Measurements from ENCODE around the gene NID1.
"Not testable (repeated sequence)": the region's sequence is repeated elsewhere in the genome, so short reads cannot be mapped to it uniquely, and the experiment has no call there.

Gene NID1

DNA sequence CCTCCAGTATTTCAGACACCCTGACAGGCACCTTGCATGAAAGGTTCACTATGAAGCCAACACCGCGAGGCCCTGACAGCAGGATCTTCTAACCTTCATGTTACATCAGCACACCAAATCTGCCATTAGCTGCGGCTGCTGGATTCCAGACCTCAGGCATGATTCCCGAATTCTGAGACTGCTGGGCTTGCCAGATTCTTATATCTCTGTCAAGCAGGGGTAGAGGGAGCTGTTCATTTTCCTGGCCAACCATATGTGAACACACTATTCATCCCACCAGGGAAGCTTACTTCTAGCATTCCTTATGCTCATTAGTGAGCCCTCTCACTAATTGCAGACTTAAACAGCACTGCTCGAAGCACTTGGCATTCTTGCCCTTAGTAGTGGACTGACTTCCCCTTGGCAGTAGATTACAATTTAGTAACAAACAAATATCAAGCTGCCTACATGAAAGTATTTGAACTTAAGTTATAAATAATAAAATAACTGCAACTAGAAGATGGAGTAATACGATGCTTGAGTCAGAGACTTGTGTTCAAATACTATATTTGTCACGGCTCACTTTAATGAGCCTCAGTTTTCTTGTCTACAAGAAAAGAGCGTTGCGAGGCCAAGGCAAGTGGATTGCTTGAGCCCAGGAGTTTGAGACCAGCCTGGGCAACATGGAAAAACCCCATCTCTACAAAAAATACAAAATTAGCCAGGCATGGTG, 43.3 kb downstream of the NID1 start:
- DNase-seq = no peak

DNA sequence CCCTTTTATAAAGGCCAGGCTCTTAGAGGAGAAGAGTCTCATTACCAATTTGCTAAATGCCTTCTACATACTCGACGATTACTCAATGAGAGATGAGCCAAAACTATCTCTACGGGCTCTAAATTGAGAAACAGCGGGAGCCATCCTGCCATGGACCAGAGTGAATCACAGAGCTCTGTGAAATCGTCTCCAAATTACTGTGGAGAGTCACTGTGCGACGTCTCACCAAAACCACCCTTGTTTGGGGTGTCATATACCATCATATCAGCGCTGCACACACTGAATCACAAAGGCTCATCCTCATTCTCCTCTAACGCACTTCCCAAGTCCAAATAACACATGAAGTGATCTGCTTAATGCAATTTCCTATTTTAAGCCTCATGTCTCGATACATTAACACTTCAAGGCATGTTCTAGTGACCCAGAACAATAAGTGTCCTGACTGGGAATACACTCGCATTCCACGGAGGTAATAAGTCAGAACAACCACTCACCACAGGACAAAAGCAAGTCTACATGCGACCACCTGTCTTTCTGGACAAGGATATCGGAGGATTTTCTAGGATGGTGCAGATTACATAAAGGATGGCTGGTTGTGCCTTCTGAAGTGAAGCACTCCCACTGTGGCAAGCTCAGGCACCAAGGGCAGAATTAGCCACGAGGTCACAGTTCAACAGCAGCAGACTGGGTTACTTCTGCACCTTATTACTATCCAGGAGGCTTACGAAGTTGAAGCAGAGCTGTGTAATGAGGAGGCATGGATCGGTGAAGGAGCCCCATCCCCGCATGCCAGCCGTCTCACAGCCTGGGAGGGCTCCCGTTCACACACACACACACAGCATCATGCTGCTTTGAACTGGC, 44.3 kb downstream of the NID1 start:
- no peak for DNase-seq

DNA sequence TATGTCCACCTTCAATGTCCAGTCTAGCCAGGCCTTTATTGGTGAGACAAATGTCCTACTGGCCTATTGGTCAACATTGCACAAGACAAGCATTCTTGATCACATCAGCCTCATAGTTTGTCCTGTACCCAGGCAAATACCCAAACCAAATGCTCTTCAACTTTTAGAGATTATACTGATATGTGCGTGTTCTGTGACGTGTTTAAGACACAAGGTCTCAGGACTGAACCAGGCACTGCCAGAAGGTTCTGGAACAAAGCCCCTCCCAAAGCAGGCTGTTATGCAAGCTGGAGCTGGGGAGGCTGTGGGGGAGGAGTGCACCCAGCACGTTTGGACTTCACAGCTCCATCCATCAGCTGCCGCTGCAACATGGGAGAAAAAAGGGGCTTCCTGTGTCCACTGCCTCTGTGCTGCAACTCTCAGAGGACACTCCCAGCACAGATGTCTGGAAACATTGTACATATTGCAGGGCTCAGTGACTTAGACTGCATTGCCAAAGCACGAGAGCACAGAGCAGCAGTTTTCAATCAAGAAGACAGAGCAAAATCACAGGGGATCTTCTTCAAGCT, 45.9 kb downstream of the NID1 start:
- DNase-seq = no peak

DNA sequence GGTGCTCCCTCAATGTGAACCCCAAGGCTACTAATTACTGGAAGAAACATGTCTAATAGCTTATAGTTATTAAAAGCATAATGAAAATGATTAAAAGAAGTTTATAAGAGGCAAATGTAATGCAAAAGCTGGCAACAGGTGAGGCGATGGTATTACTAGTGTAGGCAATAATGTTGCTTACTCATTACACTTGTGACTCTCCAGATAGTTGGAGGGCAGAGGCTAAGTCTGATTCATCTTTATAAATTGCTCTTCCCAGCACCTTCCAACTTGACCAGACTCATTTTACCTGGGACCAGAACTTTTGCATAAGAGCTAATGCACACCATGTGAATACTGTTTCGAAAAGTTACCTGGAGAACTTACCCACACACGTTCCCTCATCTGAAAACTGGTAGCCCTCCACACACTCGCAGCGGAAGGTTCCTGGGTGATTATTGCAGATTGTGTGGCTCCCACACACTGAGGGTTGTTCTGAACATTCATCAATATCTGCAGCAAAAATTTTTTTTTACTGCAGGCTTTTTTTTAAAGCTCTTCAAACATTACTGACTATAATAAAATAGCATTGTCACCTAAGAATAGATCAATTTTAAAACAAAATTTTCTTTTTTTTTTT, 48.0 kb downstream of the NID1 start:
- DNase-seq = no peak

DNA sequence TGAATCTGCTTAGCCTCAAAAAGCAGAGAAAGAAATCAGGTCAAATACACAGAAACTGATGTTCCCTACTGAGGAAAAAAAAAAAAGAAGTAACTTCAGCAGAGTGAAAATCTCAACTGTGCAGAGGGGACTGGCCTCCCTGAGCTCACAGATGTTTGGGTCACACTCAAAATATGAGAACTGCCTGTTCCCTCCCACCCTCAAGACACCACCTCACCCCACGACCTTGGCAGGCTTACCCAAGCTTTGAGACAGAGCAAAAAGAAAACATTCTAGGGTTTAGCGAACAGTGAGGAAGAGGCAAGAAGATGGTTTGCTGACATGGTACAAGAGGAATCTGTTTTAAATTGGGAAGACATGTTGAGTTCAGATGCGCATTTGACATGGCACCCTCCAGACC, 48.8 kb downstream of the NID1 start:
- DNase-seq = no peak

DNA sequence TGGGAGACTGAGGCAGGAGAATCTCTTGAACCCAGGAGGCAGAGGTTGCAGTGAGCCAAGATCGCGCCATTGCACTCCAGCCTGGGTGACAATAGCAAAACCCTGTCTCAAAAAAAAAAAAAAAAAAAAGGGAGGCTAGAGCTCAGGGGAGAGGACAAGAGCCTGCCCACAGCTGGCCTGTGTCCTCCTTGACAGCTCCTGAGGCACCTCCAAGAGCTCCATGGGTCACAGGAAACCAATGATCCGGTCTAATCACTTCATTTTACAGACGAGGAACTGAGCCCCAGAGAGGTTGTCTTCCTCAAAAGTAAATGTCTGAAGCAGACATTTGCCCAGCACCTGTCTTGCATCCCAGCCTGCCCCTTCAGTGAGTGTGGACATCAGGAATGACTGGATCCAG, 49.4 kb downstream of the NID1 start:
- DNase-seq = no peak

DNA sequence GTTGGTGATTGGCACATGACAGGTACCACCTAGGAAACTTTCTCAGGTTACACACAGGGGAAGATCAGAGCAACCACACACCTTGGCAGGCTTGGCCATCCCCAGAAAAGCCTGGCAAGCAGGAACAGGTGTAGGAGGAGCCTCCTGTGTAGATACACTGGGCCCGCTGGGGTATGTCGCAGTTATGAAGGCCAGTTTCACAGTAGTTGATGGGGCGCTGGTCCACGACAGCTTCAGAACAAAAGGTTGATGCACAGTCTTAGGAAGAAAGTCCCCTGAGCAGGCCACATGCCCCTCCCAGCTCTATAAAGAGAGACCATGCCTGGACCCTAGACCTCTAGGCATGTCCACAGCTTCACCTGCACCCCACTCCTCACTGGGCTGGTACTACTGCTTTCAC, 51.6 kb downstream of the NID1 start:
- no peak for DNase-seq

DNA sequence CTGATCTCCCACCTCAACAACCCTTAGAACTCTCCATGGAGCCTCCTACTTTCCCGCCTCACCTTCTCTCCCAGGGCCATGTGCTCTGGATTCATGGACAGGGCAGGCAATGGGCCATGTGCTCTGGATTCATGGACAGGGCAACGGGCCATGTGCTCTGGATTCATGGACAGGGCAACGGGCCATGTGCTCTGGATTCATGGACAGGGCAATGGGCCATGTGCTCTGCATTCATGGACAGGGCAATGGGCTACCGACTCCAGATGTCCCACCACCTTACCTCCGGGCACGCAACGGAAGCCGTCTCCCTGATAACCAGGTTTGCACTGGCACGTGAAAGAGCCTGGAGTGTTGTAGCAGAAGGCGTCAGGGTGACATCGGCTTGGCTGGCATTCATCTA, 53.2 kb downstream of the NID1 start:
- DNase-seq = no peak

DNA sequence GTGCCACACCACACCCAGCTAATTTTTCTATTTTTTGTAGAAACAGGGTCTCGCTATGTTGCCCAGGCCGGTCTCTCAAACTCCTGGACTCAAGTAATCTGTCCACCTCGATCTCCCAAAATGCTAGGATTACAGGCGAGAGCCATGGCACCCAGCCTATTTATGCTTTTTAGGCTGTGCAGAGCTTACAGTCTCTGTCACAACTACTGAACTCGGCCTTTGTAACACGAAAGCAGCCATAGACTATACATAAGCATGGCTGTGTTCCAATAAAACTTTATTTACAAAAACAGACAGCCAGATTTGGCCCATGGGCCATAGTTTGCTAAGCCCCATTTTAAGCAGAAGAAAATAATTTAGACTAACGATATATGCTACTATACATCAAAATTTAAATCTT, 54.4 kb downstream of the NID1 start:
- no peak for DNase-seq

DNA sequence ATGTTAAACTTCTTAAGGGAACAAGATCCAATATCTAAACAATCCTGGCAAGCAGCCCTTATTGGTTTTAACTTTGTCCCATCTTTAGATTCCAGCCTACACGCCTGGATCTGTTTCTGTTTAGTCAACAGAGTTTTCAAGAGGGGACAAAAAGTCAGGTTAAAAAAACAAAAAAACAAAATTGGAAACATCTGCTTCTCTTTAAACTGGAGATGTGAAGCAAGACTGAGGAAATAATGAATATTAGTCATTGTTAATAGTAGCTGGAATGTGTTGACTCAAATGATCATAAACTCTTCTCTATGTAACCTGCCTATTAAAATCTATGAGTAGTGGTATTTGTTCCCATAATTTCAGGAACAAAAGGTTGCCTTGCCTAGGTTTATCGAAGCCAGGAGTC, 55.0 kb downstream of the NID1 start:
- DNase-seq = no peak

DNA sequence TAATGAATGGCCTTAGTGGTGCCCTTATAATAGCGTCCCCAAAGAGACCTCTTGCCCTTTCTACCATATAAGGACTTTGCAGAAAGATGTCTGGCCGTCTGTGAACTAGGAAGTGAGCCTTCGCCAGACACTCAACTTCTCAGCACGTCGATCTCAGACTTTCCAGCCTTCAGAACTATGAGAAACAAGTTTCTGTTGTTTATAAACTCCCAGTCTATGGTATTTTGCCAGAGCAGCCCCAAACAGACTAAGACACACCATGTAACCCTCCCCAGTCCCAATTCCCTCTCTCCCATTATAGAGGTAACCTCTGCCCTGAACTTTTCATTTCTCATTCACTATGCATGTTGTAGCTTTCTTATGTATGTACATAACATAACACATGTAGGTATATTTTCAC, 55.7 kb downstream of the NID1 start:
- no peak for DNase-seq

DNA sequence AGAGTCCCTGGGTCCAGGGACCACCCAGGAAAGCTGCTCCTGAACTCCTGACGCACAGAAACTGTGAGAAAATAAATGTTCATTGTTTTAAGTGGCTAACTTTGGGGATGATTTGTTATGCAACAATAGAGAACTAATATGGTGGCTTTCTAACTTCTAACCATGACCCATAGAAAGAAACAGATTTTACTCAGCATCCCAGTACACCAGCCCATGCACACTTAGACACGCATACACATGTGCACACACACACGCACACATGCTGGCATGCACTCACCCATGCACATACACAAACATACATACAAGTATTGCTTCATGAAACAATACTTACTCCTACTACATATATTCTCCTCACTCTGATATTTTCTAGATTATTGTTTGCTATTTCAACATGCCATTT, 57.1 kb downstream of the NID1 start:
- no peak for DNase-seq

DNA sequence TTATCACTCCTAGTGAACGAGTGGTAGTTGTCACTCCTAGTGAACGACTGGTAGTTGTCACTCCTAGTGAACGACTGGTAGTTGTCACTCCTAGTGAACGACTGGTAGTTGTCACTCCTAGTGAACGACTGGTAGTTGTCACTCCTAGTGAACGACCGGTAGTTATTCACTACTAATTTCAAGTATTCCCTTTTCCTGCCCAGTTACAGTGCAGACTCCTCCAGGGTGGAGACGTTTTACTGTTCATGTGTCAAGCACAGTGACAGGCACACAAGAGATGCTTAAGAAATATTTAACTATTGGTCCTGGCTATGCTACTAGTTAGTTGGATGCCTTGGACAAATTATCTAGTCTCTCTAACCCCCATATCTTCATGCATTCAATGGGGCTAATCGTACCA, 61.8 kb downstream of the NID1 start:
- DNase-seq = not testable (repeated sequence)

DNA sequence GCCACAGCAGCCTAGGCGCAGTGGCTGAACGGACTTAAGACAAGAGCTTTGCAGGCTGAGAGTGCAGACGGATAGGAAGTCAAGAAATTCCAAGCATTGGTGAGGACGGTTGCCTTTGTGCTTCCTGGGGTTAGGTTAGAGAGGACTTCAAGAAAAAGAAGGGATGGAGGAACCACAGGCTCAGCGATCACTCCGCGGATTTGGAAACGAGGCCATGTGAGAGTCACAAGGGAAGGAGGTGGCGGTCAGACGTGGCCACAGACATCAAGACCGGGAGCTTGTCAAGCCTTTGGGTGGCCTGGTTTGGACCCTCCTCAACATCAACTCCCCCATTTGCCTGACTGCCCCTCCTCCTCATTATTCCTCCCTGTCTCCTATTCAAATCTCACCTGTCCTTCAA, 62.3 kb downstream of the NID1 start:
- no peak for DNase-seq

DNA sequence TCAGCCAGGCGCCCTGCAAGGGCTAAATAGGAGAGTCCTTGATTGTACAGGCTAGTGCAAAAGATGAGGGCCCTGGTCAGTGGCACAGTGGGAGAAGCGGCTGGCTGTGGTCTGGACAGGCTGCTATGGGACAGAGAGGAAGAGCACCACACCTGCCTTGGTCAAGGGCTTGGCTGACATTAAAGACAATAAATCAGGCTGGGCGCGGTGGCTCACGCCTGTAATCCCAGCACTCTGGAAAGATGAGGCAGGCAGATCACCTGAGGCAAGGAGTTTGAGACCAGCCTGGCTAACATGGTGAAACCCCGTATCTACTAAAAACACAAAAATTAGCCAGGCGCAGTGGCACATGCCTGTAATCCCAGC, 62.9 kb downstream of the NID1 start:
- no peak for DNase-seq

DNA sequence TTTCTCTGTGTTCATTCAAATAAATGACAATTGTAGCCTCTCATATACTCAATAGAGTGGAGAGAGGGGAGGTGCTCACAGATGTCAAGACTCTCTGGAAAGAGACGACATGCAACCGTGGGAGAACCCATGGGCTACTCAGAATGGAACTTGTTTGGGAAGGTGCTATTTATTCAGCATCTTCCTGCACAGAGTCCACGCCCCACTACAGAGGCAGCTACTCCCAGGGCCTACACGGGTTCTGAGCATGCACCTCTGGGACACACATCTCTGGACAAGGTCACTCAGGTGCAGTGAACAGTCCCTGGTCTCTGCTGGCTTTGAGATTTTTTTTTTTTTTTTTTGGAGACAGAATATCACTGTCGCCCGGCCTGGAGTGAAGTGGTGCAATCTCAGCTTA, 64.1 kb downstream of the NID1 start:
- no peak for DNase-seq

DNA sequence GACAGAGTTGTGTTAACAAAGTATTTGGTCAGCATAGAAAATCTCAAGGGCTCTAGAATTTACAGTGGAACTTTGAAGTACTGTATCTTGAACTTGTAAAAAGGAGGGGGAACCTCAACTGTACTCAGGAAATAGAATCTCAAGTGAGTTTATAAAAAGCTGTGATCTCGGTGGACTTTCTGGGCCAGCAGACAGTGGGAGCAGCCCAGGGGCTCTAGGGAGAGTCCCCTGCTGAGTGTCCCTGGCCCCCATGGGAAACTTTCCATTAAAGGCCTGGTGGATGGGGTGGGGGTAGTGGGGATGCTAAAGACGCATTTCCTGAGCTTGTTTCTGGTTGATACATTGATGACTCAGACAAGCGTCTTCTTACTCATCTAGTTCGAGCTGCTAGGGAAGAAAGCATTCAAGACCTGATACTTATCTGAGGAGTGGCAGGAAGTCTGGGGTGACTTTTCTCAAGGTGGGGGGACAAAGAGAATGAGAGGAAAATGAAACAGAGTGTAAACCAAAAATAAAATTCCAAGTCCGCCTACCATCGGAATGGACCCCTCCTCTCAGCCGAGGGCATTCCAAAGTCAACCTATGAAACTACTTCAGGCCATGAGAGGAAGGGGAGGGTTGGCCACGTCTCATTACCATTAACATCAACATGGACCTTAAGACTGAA, 65.5 kb downstream of the NID1 start:
- no peak for DNase-seq

DNA sequence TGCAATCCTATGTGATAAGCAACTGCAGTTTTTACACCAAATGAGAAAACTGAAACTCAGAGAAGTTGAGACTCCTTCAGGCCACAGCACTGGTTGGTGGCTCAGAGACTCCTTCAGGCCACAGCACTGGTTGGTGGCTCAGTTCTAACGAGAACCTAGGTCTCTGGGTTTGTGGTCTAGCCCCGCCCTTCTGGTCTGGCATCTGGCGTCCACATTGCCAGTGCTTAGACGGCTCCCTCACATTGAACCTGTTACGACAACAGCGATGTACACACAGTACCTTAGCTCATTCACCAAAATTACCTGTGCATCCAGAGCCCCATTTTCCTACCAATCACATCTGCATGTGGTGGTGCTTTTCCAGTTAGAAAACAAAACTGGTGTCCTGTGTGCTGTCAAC, 66.1 kb downstream of the NID1 start:
- DNase-seq = no peak

DNA sequence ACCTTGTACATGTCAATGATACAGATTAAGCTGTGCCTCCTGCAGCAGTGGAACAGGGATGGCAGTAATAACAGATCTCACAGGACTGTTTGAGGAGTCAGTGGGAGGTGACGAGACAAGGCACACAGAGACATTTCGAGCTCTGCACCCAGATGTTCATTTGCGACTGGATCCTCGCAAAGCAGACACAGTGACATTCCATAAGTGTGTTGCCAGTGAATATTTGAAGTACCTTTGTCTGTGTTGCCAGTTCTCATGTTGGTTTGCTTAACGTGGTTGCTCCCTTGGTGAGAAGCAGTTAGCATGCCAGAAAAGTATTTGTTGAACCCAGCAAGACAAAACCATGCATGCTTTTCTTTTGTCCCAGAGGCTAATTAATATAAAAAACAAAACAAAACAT, 67.0 kb downstream of the NID1 start:
- DNase-seq = no peak

DNA sequence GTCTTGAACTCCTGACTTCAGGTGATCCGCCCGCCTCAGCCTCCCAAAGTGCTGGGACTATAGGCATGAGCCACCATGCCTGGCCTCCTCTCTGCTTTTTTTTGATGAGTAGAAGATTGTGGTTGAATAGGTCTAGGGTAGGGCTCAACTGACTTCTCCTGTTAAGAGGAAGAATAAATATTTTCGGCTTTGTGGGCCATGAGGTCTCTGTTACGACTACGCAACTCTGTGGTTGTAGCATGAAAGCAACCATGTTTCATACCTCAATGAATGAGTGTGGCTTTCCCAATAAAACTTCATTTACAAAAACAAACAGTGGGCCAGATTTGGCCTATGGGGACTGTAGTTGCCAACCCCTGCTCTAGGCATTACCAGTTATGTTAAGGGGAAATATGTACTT, 67.8 kb downstream of the NID1 start:
- no peak for DNase-seq

DNA sequence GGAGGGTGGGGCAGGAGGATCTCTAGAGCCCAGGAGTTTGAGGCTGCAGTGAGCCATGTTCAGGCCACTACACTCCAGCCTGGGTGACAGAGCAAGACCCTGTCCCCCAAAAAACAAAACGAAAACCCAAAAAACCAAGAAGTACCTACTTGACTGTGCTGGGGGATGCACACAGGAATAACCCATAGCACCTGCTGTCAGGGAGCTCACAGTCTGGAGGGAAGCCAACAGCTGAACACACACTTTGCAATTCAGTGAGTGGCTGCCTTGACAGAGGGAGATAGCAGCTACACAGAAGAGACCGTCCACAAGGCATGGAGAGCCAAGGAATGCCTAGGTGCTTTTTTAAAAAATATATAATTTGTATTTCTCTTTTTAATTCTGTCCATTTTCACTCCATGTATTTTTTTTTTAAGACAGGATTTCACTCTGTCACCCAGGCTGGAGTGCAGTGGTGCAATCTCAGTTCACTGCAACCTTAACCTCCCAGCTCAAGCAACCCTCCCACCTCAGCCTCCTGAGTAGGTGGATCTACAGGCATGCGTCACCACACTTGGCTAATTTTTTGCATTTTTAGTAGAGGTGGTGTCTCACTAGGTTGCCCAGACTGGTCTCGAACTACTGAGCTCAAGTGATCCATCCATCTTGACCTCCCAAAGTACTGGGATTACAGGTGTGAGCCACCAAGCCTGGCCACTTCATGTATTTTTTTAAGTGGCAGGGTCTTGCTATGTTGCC, 68.7 kb downstream of the NID1 start:
- DNase-seq = no peak

DNA sequence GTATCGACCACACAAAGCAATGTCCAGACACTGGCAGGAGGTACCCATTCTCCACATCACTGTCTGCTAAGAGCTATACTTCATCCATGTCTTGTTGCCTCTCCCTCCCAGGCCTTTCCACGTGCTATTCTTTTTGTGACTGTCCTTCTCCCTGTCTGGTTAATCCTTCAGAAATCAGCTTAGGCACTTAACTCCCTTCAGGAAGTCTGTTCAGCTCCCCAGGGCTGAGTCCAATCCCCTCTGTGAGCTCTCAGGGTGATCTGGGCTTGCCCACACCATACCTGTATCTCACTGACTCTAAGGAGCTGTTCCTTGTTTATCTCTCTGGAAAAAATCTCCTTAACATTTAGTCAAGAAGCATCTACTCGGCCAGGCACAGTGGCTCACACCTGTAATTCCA, 69.4 kb downstream of the NID1 start:
- DNase-seq = no peak

DNA sequence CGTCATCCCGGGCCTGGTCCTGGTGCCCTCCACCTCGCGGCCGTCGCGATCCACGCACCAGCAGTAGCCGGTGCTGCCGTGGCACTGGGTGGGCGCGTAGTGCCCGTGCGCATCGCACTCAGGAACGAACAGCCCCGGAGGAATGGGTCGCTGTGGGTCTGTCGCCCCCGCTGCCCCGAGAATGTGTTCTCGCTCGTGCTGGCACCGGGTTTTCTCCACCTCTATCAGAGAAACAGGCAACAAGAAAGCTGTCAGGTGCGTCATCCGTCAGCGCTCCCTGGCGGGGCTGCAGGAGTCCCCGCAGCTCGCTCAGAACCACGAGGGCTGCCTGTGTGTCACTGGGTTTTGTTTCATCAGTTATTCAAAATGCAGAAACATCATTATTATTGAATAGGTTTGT, 71.2 kb downstream of the NID1 start:
- no peak for DNase-seq
